HG03442 (cell line): Measurements from ENCODE around the gene NFKB2.
A peak's percentile ranks its signal among the peaks of the same experiment; 100 is the strongest.

ENCODE experiments used
- ATAC-seq: cut with Tn5 transposase; IDR thresholded peaks from one replicate; pipeline ENCODE4 v1.9.1; 2021; ENCODE audit warnings: mild to moderate bottlenecking, moderate library complexity; ENCODE audit not compliant: unreplicated experiment

Gene NFKB2

GRCh38 chr10:102395400-102396316 lies at the start of gene NFKB2:
TSS of gene NFKB2 (plus strand) at chr10:102395705. CDS start at chr10:102395960, 255 bp downstream.
- ATAC-seq = peak; percentile 26

GRCh38 chr10:102347236-102347828 lies 48.2 kb upstream of the NFKB2 start:
- no peak for ATAC-seq

- ATAC-seq = no peak
Observed at GRCh38 chr10:102352066-102352715, 43.3 kb upstream of the NFKB2 start.

GRCh38 chr10:102354451-102354850 lies 41.1 kb upstream of the NFKB2 start:
- ATAC-seq = no peak

GRCh38 chr10:102358712-102359382 lies 36.7 kb upstream of the NFKB2 start:
- ATAC-seq = no peak

GRCh38 chr10:102367441-102367840 lies 28.1 kb upstream of the NFKB2 start:
- ATAC-seq = no peak

- no peak for ATAC-seq
Observed at GRCh38 chr10:102368077-102368476, 27.4 kb upstream of the NFKB2 start.

GRCh38 chr10:102371295-102371694 lies 24.2 kb upstream of the NFKB2 start:
- ATAC-seq = no peak

GRCh38 chr10:102375250-102375649 lies 20.3 kb upstream of the NFKB2 start:
- no peak for ATAC-seq

- no peak for ATAC-seq
Observed at GRCh38 chr10:102375867-102376266, 19.6 kb upstream of the NFKB2 start.

GRCh38 chr10:102376901-102377300 lies 18.6 kb upstream of the NFKB2 start:
- no peak for ATAC-seq

GRCh38 chr10:102379383-102379782 lies 16.1 kb upstream of the NFKB2 start:
- no peak for ATAC-seq

GRCh38 chr10:102381983-102382382 lies 13.5 kb upstream of the NFKB2 start:
- ATAC-seq = no peak

GRCh38 chr10:102382871-102383270 lies 12.6 kb upstream of the NFKB2 start:
- ATAC-seq = no peak

GRCh38 chr10:102384053-102384452 lies 11.5 kb upstream of the NFKB2 start:
- ATAC-seq = no peak

GRCh38 chr10:102384606-102385429 lies 10.7 kb upstream of the NFKB2 start:
- ATAC-seq = no peak

- no peak for ATAC-seq
Observed at GRCh38 chr10:102389894-102390293, 5.6 kb upstream of the NFKB2 start.

- no peak for ATAC-seq
Observed at GRCh38 chr10:102392306-102392705, 3.2 kb upstream of the NFKB2 start.

GRCh38 chr10:102393411-102394078 lies 2.0 kb upstream of the NFKB2 start:
- ATAC-seq = no peak
